HG02870 (cell line): ENCODE data around the gene SCARB1.

Experiments used
- ATAC-seq: cut with Tn5 transposase; IDR thresholded peaks from one replicate; pipeline ENCODE4 v1.9.1; 2021; ENCODE audit warnings: mild to moderate bottlenecking, moderate library complexity; ENCODE audit not compliant: unreplicated experiment

Gene SCARB1

DNA sequence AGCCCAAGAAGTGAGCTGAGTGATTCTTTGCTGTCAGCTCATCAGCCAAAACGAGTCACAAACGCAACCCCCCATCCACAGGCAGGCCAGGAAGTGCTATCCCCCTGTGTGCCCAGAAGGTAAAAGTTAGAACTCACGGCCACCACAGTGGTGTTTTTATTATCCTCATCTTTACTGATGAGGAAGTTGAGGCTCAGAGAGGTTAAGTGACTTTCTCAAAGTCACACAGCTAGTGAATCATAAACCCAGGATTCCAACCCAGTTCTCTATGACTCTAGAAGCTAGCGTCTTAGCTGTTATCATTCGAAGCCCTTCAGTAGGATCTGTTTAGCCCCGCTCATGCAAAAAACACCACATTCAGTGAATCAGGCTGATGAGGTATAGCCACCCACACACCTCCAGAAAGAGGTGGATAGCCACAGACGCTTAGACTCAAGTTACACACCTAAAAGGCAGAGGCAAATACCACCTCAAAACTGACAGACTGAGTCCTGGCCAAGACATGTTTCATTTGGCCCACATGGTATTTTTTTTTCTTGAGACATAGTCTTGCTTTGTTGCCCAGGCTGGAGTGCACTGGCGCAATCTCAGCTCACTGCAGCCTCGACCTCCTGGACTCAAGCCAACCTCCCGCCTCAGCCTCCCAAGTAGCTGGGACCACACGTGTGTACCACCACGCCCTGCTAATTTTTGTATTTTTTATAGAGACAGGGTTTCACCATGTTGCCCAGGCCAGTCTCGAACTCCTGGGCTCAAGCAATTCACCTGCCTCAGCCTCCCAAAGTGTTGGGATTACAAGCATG, 100.7 kb downstream of the SCARB1 start:
- no peak for ATAC-seq

DNA sequence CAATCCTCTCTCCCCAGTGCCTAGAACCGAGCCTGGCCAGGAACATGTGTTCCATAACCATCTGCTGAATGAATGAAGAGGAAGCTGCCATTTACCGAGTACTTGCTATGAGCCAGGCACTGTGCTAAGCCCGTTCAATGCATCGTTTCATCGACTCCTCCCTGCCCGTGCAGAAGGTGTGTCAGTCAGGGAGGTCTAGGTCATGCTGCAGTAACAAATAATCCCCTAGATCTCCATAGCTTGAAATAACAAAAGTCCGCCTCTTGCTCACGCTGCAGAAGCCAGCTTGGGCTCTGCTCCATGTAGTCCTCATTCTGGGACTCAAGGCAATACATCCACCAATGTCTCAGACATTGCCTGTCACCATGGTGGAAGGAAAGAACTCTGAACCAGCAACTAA, 101.3 kb downstream of the SCARB1 start:
- ATAC-seq = no peak

DNA sequence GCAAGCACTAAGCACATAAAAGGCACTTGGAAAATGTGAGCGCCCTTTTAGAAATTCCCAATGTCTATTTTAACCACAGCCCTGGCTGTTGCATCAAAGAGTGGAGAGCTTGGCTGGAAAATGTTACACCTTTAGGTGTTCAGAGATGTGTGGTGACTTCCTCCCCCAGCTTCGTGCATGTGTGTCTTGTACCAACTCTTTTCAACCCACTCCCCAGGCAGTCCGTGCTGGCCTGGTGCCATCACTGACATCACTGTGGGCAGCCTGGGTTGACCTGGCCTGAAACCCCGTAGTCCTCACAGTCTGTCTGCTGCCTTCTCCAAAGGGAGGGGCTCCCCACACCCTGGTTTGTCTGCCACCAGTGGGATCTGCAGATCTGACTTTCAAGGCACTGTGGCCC, 101.8 kb downstream of the SCARB1 start:
- ATAC-seq = no peak

DNA sequence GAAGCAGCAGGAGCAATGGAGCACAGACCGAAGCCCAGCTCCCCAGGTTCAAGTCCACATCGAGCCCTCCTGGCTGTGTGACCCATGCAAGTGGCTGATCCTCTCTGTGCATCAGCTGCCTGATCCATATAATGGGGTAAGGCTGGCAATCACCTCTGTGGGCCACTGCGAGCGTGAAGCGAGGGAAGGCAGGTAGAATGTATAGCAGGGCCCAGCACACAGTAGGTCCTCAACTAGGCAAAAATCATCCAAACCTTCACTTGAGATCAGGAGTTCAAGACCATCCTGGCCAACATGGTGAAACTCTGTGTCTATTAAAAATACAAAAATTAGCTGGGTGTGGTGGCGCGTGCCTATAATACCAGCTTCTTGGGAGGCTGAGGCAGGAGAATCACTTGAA, 102.6 kb downstream of the SCARB1 start:
- ATAC-seq = no peak

DNA sequence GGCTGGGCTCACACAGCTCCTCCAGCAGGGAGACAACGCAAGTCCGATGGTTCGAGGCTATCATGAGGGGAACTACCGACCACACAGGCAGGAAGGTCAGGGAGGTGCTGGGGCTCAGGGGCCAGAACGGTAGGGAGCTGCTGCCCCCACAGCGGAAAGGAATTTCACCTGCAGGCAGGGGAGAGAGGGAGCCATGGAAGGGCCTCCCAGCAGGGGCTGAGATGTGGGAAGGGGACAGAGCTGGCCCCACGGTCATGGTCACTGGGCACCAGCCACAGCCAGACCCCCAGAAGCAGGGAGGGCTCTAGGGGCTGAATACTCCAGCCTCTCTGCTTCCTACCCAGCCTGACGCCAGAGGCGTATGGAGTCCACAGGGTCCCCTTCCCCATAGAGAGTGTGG, 103.1 kb downstream of the SCARB1 start:
- ATAC-seq = no peak

DNA sequence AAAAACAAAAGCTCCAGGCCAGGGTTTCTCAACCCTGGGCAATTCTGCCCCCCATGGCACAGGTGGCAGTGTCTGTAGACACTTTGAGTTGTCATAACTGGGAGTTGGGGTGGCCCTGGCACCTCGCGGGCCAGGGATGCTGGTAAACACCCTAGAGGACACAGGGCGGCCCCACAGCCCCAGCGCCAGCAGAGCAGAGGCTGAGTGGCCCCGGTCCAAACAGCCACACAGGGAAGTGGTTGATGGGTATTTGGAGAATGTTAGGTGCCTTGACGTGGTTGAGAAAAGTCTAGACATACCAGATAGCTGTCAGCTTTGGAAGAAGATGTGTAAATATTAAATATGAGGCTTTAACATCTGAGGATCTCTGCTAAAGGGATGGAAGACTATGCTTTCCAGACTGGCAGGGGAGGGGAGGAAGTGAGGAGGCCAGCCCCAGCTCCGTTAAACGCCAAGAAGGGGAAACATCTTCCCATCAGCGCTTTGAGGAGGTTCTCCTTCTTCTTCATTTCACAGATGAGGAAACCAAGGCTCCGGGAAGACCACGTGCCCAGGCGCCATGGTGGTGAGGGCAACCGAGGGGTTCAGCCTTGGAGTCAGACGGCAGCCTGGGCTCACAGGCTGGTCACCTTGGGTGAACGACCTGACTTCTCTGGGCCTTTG, 103.7 kb downstream of the SCARB1 start:
- no peak for ATAC-seq

DNA sequence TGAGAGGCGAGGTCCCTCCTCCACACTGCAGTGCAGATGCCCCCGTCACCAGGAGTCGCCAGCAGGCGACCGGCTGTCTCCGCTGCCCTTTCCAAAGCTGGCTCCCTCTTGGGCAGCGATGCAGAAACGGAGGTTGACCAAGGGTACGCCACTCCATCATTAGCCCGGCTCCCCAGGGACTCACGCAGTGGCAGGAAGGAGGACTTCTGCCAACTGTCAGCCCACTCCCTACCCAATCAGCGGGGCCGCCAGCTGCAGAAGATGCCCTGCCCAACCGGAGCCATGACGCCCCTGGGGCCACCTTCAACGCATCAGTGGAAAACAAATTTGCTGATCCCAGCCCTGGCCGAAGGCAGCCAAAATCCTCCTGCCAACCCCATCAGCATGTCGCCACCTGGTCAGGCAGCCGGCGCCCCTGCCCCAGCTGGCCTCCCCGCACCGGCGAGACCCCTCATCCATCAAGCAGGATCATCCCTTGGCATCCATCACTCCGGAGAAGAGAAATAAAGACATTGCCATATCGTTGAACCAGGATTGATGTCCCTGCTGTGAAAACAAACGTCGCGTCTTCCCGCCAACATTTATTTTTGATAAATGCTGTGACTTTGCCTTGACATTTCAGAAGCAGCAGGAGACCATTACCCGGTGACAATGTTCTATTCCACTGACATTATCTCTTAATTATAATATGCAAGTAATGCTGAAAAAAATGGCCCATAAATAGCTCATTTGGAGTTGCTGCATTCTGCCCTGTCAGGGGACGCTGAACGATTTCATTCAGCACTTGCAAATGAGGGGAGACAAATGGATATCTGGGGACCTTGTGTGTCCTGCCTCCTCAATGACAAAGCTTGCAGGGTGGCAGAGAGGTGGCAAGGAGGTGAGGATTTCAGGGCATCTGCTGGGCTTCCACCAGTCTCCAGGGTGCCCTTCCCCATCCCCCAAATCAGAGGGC, 105.1 kb downstream of the SCARB1 start:
- ATAC-seq = no peak

DNA sequence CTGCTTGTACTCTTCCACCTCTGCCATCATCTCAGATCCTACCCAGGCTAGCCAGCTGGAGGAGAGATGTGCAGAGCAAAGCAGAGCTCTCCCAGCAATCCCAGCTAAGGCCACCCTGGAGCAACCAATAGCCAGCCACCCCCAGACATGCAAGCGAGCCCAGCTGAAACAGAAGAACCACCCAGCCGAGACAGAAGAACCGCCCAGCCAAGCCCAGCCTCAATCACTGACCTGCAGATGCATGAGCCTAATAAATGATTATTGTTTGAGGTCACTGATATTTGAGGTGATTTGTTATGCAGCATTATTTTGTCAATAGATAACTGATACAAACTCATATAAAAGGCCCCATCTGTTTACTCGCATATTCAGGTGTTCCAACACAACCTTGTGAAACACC, 106.3 kb downstream of the SCARB1 start:
- ATAC-seq = no peak

DNA sequence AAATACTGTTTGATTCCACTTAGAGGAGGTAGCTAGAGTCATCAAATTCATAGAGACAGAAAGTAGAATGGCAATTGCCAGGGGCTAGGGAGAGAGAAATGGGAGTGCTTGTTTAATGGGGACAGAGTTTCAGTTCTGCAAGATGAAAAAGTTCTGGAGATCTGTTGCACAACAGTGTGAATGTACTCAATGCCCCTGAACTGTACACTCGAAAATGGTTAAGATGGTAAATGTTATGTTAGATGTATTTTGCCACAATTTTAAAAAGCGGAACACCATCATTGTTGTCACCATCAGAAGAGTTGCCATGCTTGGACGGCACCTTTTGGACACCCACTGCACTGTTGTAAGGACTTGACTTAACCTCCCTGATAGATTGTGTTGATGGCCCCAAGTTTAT, 106.9 kb downstream of the SCARB1 start:
- ATAC-seq = no peak

DNA sequence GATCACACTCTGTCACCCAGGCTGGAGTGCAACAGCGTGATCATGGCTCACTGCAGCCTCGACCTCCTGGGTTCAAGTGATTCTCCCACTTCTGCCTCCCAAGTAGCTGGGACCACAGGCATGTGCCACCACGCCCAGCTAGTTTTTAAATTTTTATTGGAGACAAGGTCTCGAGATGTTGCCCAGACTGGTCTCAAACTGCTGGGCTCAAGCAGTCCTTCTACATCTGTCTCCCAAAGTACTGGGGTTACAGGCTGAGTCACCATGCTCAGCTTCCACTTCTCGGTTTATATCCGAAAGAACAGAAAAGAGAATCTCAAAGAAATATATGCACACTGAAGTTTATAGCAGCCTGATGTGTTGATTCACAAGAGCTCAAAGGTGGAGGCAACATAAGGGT, 107.5 kb downstream of the SCARB1 start:
- ATAC-seq = no peak

DNA sequence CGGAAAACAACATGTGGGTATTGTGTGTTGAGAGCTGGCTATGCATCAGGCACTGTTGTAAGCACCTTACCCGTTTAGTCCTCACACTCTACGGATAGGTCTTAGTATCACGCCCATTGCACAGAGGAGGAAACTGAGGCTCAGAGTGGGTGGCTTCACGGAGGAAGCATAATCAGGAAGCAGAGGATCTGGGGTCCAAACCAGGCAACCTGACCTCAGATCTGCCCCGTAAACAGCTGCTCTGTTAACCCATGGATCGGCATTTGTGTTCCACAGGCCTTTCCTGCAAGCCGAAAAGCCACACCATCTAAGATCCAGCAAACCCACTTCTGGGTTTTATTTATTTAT, 107.9 kb downstream of the SCARB1 start:
- ATAC-seq = no peak

DNA sequence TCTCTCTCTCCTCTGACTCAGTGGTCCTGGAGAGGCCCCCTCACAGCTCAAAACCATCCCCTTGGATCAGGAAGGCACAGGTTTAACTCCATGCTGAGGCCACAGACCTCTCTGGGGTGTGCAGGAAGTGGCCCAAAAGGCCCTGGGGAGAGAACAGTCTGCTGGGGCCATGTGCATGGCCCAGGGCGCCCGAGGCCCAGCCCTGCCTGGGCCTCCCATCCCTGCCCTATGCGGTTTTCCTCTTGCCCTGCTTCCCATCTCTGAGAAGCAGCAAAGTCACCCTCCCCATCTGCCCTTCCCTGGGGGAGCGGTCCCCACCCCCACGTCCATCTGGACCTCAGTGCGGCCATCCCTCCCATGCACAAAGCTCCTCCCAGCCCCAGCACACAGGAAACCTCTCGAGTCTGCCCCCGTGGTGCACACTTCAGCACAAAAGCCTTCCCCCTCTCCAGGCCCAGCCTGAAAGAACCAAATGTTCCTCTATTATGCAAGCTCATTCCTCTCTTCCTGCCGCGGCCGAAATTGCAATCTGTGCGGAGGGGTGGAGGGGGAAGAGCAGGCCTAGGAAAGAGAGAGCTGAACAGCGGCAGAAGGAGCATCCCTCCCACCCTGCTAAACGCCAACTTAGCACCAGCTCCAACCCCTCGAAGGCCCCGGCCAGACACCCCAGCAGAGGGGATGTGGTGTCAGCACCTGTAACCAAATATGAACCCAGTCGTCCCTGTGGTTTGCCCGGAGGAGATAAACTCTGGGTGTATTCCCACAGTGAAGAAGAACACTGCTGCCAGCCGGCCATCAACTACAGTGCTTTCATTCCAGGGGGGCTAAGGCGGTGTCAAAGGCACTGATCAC, 108.5 kb downstream of the SCARB1 start:
- no peak for ATAC-seq

DNA sequence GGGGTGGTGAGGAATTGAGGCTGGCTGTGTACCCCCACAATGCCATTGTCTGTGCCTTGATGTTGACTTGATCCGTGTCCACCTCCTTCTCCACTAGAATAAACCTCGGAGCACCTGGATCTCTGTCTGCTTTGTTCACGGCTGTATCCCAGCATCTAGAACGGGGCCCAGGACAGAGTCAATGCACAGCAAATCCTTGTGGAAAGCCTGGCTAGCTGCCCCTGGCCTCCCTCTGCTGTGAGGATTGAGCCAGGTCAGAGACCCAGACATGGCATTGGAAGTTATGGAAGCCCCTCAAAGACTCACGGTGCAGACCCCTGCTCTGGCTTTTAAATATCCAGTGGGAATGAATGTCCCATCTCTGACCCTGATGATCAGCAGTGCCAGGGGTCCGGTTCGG, 109.2 kb downstream of the SCARB1 start:
- ATAC-seq = no peak

DNA sequence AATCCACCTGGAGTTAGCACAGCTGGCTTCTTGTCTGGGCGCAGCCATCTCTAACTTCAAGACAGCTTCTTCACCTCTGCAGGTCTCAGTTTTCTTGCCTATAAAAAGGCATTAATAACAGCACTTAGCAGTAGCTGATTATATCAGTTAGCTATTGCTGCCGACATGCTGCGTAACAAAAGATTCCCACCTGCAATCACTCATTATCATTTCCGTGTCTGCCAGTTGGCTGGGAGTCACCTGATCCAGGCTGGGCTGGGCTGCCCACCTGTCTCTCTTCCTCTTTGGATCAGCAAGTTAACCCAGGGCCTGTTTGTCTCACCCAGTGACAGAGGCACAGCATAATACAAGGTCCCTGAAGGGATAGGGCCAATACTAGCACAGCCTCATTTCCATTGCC, 109.7 kb downstream of the SCARB1 start:
- ATAC-seq = no peak

DNA sequence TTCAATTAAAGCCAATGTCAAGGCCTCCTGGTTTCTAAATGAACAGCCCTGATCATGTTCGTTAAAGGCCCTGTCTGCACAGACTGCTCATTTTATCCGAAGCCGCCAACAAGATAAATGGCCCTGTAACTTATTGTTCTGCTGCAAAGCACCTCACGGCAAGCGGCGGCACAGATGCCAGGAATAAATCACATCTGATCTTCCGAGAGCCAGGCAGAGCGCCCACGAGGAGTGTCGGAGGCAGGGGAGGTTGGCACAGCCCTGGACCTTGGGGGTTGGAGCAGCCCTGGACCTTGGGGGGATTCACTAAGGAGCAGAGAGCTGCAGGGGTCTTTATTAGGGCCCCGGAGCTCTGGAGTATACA, 110.5 kb downstream of the SCARB1 start:
- no peak for ATAC-seq

DNA sequence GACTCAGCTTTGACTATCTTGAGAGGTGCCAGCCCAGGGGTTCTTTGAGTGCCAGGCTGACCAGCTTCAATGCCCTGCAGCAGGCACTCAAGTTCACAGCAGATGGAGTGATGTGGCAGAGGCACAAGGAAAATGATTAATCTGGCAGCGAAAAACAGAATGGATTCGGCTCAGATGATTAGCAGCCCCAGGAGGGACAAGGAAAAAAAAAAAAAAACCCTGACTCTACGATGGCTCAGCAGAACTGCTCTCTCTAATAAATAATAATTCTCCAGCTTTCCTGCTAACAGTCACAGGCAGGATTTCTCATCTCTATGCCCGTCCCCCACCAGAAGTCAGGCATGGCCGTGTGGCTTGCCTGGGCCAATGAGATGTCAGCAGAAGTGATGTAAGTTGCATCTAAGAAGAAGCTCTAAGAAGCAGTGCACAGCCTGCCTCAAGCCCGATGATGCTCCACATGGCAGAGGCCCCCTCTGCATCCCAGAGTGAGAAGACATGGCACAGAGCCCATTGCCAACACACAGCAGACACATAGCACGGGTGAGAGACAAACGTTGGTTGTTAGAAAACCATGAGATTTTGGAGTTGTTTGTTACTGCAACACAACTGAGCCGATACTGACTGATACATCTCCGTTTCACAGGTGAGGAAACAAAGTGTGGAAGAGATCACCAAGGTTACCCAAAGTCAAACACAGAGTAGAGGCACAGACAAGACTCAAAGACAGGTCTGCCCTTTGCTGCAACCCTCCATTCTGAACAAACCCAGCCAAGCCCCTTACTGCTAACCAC, 111.0 kb downstream of the SCARB1 start:
- no peak for ATAC-seq

DNA sequence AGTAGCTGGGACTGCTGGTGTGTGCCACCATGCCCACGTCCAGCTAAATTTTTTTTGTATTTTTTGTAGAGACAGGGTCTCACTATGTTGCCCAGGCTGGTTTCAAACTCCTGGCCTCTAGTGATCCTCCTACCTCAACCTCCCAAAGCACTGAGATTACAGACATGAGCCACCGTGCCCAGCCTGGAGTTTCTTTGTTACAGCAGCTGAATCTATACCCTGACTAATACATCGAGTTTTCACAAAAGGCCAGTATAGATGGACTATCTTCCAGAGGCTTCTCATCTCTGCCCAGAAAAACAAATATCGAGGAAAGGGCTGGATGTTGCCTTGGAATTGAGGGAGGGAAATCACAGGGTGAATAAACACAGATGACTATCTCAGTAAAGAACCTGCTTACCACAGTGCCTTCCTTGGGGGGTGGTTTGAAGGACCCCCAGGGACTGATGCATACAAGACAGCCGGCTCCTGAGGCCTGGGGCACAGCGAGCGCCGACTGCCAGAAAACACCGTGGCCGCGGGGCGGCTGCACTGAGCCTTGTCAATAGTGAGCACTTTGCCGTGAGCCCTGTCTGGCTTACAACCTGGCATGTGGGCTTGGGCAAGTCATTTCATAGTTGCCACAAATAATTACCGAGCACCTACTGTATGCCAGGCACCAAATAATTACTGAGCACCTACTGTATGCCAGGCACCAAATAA, 111.9 kb downstream of the SCARB1 start:
- ATAC-seq = no peak

DNA sequence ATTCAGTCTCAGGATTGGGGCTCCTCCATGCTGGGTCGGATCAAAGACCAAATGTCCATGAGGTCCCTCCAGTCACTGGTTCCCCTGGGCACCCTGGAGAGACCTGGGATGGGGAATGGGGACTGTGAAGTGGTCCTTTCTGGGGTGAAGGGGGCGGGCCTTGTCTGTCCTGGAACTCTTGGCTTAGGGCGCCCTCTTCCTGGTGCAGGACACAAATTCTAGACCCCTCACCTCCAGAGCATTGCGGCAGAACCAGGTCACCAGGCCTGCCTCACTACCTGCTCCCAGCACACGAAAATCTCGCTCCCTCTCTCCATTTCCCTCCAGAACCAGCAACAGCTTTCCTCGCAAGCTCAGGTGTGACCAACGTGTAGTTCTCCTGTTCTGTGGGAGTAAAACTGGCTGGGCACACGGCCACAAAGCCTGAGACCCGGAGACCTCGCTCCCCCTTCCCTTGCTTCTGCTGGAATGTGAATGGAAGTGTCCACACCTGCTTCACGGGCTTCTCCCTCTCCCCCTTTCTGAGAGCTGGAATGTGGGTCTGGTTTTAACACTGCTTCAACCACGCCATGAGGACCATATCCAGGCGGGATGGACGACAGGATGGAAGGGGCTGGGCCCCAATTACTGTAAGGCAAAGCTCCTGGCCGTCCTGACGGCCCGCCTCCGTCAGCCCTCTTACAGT, 112.7 kb downstream of the SCARB1 start:
- ATAC-seq = no peak

DNA sequence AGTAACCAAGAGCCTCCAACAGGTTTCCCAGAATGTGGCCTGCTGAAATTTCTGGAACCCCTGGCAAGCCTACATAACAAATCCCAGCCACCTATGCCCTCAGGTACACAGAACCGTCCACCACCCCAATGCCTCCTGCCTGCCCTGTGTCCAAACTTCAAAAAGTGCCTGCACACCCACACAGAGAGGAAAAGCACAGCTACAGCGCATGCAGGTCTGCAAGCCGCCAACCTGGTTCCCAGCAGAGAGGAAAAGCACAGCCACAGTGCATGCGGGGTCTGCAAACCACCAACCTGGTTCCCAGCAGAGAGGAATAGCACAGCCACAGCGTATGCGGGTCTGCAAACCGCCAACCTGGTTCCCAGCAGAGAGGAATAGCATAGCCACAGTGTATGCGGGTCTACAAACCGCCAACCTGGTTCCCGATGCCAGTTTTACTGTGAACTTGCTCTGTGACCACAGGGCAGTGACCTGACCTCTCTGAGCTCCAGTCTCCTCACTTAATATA, 113.5 kb downstream of the SCARB1 start:
- no peak for ATAC-seq
